Central memory CD8-positive, alpha-beta T cell (primary cell): ENCODE results near the gene GDPD4.

Experiments
- ATAC-seq: fragments of 150-1000 bp; cut with Tn5 transposase; replicated peaks from 2 replicates; pipeline ENCODE4 v1.10.0; 2022; ENCODE audit warnings: mild to moderate bottlenecking, moderate FRiP score, moderate number of reproducible peaks; ENCODE audit not compliant: poor library complexity, severe bottlenecking; ENCODE audit errors: extremely low read depth
- DNase-seq, 2 donors: peaks; one replicate each; pipeline ENCODE4 v3.0.0; 2021; ENCODE audit warnings: low spot score in 2 of 2
- H3K27ac Mint-ChIP-seq: one replicate; pipeline ENCODE4 v1.8.0; 2022; ENCODE audit warnings: low read depth, mild to moderate bottlenecking, moderate library complexity, mixed read lengths
- H3K27me3 Mint-ChIP-seq: one replicate; pipeline ENCODE4 v1.8.0; 2022; ENCODE audit warnings: mixed read lengths
- H3K36me3 Mint-ChIP-seq: one replicate; pipeline ENCODE4 v1.8.0; 2022; ENCODE audit warnings: mild to moderate bottlenecking, moderate library complexity, mixed read lengths; ENCODE audit not compliant: insufficient read depth
- H3K4me1 Mint-ChIP-seq: one replicate; pipeline ENCODE4 v1.8.0; 2022; ENCODE audit warnings: mixed read lengths
- H3K4me3 Mint-ChIP-seq: one replicate; pipeline ENCODE4 v1.8.0; 2022; ENCODE audit warnings: mild to moderate bottlenecking, moderate library complexity, mixed read lengths
- H3K9me3 Mint-ChIP-seq: one replicate; pipeline ENCODE4 v1.8.0; 2022; ENCODE audit warnings: mixed read lengths

Gene GDPD4

DNA sequence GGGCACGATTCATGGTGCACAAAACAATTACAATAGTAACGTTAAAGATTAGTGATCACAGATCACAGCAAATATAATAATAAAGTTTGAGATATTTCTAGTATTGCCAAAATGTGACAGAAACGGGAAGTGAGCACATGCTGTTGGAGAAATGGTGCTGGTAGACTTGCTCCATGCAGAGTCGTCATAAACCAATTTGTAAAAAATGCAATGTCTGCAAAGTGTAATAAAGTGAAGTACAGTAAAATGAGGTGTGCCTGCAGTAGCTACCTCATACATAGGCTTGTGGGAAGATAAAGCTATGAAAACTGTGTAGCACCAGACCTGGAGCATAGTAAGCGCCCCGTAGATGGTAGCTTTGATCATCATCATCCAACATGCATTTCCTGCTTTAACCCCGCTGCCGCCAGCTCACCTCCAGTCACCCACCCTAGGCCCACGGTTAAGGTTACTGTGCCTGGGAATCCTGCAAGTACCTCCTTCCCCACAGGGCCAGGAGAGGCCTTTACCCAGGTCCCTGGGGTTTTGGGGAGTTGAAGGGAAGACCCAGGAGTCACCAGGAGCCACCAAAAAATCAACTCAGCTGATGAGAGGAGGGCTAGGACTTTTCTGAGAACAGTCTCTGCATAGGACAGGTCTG, 114.3 kb downstream of the GDPD4 start:
- no peak for DNase-seq
- Mint-ChIP-seq H3K27me3 (no peaks in the 10 kb centered on the region), H3K4me3 (no peak overlapping the region), H3K4me1 (no peaks in the 10 kb centered on the region), H3K9me3 (no peaks in the 10 kb centered on the region), H3K27ac (no peak overlapping the region), H3K36me3 (no peaks in the 10 kb centered on the region)
- ATAC-seq: no peak

DNA sequence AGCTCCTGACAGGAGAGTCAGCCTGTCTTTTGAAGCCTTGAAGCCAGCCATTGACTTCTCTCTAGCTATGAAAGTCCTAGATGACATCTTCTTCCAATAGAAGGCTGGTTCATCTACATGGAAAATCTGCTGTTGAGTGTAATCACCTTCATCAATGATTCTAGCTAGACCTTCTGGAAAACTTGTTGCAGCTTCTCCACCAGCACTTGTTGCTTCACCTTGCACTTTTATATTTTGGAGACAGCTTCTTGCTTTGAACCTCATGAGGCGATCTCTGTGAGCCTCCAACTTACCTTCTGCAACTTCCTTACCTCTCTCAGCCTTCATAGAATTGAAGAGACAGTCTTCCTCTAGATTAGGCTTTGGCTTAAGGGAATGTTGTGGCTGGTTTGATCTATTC, 115.2 kb downstream of the GDPD4 start:
- Mint-ChIP-seq H3K27ac (no peak overlapping the region), H3K36me3 (no peaks in the 10 kb centered on the region), H3K4me3 (no peak overlapping the region)

DNA sequence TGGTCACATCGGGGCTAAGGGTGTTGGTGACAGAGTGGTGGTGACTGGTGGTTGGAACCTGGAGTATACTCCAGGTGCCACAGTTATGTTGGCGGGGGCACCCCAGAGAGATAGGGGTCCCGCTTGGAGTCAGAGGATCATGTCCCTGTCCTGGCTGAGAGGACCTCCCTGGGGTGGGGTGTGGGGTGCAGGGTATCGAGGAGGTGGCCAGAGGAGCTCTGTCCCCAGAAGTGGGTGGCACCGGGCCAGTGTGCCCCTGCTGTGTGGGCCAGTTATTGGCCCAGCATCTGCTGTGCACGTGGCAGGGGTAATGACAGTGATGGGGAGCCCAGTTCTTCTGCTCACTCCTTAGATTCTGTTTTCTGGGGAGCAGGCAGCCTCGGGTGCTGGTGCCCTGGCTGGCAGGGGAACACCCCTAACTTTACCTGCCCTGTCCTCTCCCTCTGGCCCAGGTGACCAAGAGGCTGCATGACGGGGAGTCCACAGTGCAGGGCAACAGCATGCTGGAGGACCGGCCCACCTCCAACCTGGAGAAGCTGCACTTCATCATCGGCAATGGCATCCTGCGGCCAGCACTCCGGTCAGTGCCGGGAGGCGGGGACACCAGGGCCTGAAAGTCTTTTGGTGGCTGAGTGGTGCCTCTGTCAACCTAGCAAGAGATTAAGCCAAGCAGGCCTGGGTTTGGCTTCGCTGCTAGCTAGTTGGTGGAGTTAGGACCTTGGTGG, 117.2 kb downstream of the GDPD4 start:
- ATAC-seq: no peak
- Mint-ChIP-seq H3K4me3 (no peak overlapping the region), H3K27me3 (no peaks in the 10 kb centered on the region), H3K36me3 (no peaks in the 10 kb centered on the region), H3K4me1 (no peaks in the 10 kb centered on the region), H3K27ac (no peak overlapping the region), H3K9me3 (no peaks in the 10 kb centered on the region)
- DNase-seq: no peak

More for the DNA sequence above, 115.2 kb downstream of the GDPD4 start:
- DNase-seq (no peak), ATAC-seq (no peak)
- Mint-ChIP-seq H3K27me3 (no peaks in the 10 kb centered on the region), H3K4me1 (no peaks in the 10 kb centered on the region), H3K9me3 (no peaks in the 10 kb centered on the region)

DNA sequence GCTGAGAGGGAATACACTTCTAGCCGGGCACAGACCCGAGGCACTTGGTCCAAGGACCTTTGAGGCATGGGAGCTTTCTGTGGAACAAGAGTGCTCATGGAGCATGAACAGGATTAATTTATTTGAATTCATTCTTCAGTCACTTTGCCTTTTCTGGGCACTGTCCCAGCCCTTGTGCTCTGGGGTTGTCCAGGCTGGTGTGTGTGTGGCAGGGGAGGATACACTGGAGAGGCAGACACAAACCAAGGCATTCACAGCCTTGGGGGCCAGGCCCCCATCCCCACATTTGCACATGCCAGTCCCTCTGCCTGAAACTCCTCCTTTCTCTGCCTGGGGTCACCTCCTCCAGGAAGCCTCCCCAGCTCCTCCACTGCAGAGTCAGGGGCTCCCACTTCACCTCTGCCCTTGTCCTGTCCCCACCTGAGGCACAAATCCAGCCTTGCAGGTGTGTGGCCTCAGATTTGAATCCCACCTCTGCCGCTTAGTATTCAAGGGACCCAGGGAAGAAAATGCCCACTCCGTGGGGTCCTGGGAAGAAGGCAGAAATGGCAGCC, 118.0 kb downstream of the GDPD4 start:
- Mint-ChIP-seq H3K27me3 (no peaks in the 10 kb centered on the region), H3K4me1 (no peaks in the 10 kb centered on the region), H3K36me3 (no peaks in the 10 kb centered on the region), H3K9me3 (no peaks in the 10 kb centered on the region), H3K4me3 (no peak overlapping the region), H3K27ac (no peak overlapping the region)
- no peak for ATAC-seq
- DNase-seq: no peak

DNA sequence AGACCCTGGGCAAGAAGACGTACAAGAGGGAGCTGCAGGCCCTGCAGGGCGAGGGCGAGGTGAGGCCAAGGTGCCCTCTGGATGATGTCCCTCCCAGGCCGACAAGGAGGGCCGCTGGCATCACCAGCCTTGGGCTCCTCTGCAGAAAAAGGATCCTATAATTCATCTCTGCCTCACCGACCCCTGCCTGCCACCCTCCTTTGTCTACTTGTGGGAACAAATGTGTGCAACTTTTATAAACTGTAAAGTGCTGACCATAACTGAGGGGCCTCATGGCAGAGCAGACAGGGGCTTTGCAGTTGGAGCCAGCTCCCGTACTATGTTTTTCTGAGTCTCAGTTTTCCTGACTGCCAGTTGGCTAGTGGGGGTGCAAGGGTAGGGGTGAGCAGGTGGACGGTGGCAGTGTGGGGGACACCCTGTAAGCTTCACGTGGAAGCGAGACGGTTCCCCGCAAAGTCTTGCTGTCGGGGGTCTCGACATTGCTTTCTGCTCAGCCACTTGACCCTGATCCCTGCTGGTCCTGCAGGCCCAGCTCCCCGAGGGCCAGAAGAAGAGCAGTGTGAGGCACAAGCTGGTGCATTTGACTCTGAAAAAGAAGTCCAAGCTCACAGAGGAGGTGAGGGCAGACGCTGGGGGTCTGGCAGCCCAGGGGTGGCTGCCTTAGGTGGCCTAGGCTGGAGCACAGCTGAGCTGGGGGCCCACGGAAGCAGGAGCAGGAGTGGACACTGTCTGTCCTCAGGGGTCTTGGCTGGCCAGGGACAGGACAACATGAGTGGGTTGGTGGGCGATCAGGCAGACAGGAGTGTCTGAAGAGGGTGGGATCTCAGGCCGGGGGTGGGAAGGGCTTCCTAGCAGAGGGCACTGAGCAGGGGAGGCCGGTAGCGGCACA, 118.7 kb downstream of the GDPD4 start:
- Mint-ChIP-seq H3K27me3 (no peaks in the 10 kb centered on the region), H3K4me1 (no peaks in the 10 kb centered on the region), H3K9me3 (no peaks in the 10 kb centered on the region), H3K4me3 (no peak overlapping the region), H3K36me3 (no peaks in the 10 kb centered on the region), H3K27ac (no peak overlapping the region)
- ATAC-seq (no peak), DNase-seq (no peak)

DNA sequence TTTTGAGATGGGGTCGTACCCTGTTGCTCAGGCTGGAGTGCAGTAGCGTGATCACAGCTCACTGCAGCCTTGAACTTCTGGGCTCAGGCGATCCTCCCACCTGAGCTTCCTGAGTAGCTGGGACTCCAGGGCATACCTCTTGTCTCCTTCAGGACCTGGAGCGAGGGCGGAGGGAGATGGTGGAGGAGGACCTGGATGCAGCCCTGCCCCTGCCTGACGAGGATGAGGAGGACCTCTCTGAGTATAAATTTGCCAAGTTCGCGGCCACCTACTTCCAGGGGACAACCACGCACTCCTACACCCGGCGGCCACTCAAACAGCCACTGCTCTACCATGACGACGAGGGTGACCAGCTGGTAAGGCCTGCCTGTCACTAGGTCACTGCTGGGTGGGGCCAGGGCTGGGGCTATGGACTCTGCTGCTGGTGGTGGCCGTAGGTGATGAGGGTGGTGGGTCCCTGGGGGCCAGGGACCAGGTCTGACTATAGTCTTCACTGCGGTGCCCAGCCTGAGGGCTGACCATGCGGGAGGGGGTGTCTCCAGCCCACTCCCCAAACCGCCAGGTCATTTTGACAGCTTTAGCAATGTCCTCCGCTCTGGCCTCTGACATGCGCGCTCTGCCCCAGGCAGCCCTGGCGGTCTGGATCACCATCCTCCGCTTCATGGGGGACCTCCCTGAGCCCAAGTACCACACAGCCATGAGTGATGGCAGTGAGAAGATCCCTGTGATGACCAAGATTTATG, 119.5 kb downstream of the GDPD4 start:
- Mint-ChIP-seq H3K27me3 (no peaks in the 10 kb centered on the region), H3K9me3 (no peaks in the 10 kb centered on the region), H3K4me3 (no peak overlapping the region), H3K4me1 (no peaks in the 10 kb centered on the region), H3K36me3 (no peaks in the 10 kb centered on the region), H3K27ac (no peak overlapping the region)
- ATAC-seq (no peak), DNase-seq (no peak)

DNA sequence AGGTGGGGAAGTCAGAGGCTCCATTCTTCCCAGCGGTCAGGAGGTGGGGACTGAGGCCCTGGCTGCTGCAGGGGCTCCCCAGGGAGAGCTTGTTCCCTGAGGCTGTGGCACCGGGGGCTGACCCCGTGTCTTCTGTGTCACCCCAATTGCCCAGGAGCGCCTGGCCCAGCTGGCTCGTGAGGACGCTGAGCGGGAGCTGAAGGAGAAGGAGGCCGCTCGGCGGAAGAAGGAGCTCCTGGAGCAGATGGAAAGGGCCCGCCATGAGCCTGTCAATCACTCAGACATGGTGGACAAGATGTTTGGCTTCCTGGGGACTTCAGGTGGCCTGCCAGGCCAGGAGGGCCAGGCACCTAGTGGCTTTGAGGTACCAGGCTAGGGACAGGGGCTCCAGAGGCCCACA, 120.3 kb downstream of the GDPD4 start:
- ATAC-seq (no peak), DNase-seq (no peak)
- H3K9me3 Mint-ChIP-seq: no peaks in the 10 kb centered on the region
- H3K27me3 Mint-ChIP-seq: no peaks in the 10 kb centered on the region
- H3K4me1 Mint-ChIP-seq: no peaks in the 10 kb centered on the region
- no peak overlapping the region for H3K4me3 Mint-ChIP-seq
- H3K27ac Mint-ChIP-seq: no peak overlapping the region
- no peaks in the 10 kb centered on the region for H3K36me3 Mint-ChIP-seq

DNA sequence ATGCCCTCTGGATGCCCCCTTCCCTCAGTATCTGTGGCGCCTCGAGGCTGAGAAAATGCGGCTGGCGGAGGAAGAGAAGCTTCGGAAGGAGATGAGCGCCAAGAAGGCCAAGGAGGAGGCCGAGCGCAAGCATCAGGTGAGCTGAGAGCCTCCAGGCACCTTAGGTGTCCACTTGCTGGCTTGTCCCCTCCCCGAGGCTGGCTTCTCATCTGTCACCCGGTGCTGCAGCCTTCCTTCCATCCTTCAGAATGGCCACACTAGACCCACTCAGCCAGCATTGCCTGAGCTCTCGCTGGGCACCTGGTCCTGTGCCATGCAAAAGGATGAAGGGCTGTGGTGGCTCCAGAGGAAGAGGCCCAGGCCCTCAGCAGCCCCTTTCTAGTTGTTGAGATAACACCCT, 121.1 kb downstream of the GDPD4 start:
- Mint-ChIP-seq H3K36me3 (no peaks in the 10 kb centered on the region), H3K4me3 (no peak overlapping the region), H3K9me3 (no peaks in the 10 kb centered on the region), H3K27ac (no peak overlapping the region), H3K27me3 (no peaks in the 10 kb centered on the region), H3K4me1 (no peaks in the 10 kb centered on the region)
- ATAC-seq (no peak), DNase-seq (no peak)

DNA sequence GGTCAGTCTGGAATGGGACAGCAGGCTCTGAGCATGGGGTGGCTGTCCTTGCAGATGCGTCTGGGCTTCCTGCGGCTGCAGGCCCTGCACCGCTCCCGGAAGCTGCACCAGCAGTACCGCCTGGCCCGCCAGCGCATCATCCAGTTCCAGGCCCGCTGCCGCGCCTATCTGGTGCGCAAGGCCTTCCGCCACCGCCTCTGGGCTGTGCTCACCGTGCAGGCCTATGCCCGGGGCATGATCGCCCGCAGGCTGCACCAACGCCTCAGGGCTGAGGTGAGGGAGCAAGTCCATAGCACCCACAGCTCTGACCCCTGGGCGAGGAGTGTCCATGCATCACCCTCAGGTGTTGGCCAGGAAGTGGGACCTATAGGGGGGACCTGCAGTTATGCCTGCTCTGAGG, 121.8 kb downstream of the GDPD4 start:
- DNase-seq (no peak), ATAC-seq (no peak)
- Mint-ChIP-seq H3K4me1 (no peaks in the 10 kb centered on the region), H3K27me3 (no peaks in the 10 kb centered on the region), H3K9me3 (no peaks in the 10 kb centered on the region), H3K36me3 (no peaks in the 10 kb centered on the region), H3K27ac (peak overlapping the region; percentile 55), H3K4me3 (no peak overlapping the region)

DNA sequence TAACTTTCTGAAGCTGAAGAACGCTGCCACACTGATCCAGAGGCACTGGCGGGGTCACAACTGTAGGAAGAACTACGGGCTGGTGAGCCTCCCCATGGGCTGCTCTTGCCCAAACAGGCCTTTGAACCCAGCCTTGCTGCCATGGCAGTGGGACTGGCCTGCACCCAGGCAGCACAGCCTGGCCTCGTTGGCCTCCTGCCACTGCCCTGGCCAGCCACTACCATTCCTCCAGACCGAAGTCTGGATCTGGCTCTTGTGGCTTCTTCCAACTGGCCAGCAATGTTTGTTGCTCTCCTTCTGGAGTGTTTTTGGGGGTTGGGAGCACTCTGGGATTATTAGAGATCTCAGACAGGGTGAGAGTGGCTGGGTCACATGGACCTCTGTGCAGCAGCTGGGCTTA, 122.4 kb downstream of the GDPD4 start:
- Mint-ChIP-seq H3K9me3 (no peaks in the 10 kb centered on the region), H3K4me3 (no peak overlapping the region), H3K27ac (peak overlapping the region; percentile 55), H3K4me1 (no peaks in the 10 kb centered on the region), H3K36me3 (no peaks in the 10 kb centered on the region), H3K27me3 (no peaks in the 10 kb centered on the region)
- DNase-seq: no peak
- ATAC-seq: no peak

DNA sequence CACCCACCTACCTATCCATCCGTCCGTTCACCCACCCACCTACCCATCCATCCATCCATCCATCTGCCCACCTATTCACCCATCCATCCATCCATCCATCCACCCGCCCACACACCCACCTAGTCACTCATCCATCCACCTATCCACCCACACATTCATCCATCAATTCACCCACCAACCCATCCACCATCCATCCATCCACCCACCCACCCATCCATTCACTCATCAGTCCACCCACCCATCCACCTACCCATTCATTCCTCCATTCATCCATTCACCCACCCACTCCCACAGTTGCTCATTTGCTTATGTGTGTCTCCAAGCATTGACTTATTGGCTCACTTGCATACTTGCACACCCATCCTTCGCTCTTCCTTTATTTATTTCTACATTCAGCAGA, 123.3 kb downstream of the GDPD4 start:
- DNase-seq (no peak), ATAC-seq (no peak)
- H3K4me1 Mint-ChIP-seq: no peaks in the 10 kb centered on the region
- no peaks in the 10 kb centered on the region for H3K36me3 Mint-ChIP-seq
- H3K27me3 Mint-ChIP-seq: no peaks in the 10 kb centered on the region
- H3K27ac Mint-ChIP-seq: no peak overlapping the region
- no peak overlapping the region for H3K4me3 Mint-ChIP-seq
- H3K9me3 Mint-ChIP-seq: no peaks in the 10 kb centered on the region

DNA sequence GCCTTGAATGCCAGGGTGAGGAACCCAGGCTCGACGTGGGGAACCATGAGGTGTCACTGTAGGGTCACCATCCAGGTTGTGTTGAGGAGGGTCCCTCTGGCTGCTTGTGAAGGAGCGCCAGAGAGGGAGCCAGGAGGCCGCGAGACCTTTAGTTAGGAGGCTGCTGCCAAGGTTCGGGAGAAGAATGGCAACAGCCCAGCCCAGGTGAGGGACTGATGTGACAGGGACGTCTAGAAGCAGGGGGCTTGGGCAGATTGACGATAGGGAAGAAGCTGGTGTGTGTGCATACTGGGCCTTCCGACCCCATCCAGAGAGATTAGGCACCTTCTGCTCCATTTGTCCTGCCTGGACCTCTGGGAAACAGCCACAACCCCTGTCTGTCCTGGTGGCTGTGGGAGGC, 124.5 kb downstream of the GDPD4 start:
- Mint-ChIP-seq H3K36me3 (no peaks in the 10 kb centered on the region), H3K27ac (no peak overlapping the region), H3K9me3 (no peaks in the 10 kb centered on the region), H3K27me3 (no peaks in the 10 kb centered on the region), H3K4me1 (no peaks in the 10 kb centered on the region), H3K4me3 (no peak overlapping the region)
- no peak for DNase-seq
- no peak for ATAC-seq
